ENCODE measurements around the gene B3GLCT.
"Not testable (repeated sequence)": the region's sequence is repeated elsewhere in the genome, so short reads cannot be mapped to it uniquely, and the experiment has no call there.

Gene B3GLCT

GRCh38 chr13:31199849-31200636 lies at the start of gene B3GLCT:
Gene B3GLCT (plus strand): TSS chr13:31199975. CDS start chr13:31200085, 110 bp downstream.
- no peak for DNase-seq (ENCODE audit: low read depth, low spot score)

DNA sequence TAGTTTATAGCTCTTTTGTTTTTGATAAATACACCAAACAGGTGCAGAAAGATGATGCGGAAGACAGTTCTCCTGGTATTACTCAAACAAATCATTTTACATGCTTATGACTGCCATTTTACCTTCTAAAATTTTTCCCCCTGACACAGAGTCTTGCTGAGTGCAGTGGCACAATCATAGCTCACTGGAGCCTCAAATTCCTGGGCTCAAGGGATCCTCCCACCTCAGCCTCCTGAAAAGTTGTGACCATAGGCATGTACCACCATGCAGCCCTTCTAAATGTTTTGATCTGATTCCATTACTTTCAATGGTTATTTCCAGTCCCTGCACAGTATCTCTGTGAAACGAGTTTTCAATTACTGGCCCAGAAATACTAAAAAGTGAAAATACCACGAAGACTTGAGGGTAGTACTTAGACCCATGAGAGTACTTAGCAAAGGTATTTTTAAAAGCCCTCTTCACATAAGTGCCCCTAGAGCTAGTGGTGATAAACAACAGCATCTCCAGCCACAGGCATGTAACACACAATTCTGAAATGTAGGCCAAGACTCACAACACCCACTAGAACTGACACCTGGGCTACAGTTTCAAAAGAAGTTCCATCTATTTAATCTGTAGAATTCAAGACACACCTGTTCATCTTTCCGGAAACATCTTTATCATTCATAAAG lies 49.3 kb upstream of the B3GLCT start:
- no peak for DNase-seq (ENCODE audit: low read depth, low spot score)

GRCh38 chr13:31151837-31152236 lies 47.9 kb upstream of the B3GLCT start:
- no peak for DNase-seq (ENCODE audit: low read depth, low spot score)

DNA sequence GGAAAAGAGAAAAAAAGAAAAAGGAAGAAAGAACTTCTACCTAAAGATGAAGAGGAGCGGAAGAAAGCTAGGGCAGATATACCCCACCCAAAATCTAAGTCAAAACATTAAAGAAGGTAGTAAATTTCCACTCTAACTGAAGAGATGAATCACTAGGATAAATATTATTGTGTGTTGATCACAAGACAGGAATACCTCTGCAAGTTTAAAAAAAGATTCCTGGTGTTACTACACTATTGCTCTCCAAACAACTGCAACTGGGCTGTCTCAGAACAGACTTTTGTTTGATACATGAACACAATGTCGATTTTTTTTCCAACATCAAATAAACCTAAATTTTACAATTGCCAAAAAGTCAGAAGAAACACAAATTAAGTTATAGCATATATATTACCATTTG lies 44.8 kb upstream of the B3GLCT start:
- no peak for DNase-seq (ENCODE audit: low read depth, low spot score)

DNA sequence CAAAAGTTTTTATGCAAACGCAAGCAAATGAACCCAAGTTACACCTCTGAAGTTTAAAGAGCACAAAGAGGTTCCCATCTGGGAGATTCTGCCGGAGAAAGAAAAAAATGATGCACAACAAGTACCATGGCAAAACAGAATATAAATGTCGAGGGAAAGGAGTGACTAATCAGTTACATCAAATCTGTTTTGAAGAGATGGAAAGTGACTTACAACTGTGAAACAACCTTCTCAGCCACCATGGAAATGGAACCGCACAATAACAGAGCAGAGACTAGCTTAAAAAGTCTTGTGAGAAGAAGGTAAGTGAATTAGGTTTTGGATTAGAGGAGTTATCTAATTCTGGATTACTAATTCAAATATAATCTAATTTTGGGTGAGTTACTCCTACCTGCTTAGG lies 40.5 kb upstream of the B3GLCT start:
- DNase-seq (ENCODE audit: low read depth, low spot score) = no peak

- no peak for DNase-seq (ENCODE audit: low read depth, low spot score)
Observed at GRCh38 chr13:31160857-31161556, 38.8 kb upstream of the B3GLCT start.

DNA sequence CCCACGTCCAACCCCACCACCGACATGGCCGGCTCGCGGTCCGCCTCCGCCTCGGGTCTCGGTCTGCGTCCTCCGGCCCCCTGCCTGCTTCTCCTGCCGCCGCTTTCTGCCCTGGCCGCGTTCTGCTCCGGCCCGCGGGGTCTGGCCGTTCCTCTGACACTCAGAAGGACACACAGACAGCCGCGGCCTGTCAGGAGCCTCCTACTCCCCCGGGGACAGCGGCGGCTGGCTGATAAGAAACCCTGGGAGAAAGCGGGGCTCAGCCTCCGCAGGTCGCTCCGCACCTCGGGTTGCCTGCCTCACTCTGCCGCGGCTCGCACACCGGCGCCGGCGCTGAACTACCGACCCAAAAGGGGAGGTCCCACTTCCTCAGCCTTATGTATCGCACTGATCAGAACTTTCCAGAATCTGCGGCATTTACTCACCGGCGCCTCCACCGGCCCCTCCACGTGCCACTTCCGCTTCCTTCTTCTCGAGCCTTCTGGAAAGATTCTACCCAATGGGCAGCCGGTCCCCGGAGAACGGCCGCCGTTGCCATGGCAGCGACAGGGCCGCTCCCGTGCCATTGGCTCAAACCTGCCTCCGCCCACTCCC lies 38.1 kb upstream of the B3GLCT start, which contains the start of gene HSPH1:
TSS of gene HSPH1 (minus strand) at position 348 of the 594 bp plus-strand sequence. CDS start at position 26, 322 bp downstream.
- DNase-seq (ENCODE audit: low read depth, low spot score) = peak; percentile 86

- DNase-seq (ENCODE audit: low read depth, low spot score) = peak; percentile 93
Observed at GRCh38 chr13:31162151-31163008, 37.4 kb upstream of the B3GLCT start.

- no peak for DNase-seq (ENCODE audit: low read depth, low spot score)
Observed at GRCh38 chr13:31166591-31166990, 33.2 kb upstream of the B3GLCT start.

DNA sequence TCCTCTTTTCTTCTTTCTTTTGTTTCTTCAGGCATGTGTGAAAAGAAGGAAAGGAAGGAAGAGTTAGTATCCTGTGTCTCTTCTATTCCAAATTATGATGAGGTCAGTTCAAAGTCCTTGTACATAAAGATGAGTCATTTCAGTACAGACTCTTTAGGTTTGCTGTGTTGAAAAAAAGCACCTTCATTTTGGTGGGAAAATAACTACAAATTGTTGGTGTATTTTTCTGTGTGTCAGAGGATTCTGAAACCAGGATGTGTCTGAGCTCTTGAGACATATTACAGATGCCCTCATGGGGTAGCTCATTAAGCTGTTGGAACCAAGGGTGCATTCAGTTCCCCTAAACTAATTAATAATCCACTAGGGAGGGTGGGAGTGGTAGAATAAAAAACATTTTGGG lies 32.3 kb upstream of the B3GLCT start:
- no peak for DNase-seq (ENCODE audit: low read depth, low spot score)

DNA sequence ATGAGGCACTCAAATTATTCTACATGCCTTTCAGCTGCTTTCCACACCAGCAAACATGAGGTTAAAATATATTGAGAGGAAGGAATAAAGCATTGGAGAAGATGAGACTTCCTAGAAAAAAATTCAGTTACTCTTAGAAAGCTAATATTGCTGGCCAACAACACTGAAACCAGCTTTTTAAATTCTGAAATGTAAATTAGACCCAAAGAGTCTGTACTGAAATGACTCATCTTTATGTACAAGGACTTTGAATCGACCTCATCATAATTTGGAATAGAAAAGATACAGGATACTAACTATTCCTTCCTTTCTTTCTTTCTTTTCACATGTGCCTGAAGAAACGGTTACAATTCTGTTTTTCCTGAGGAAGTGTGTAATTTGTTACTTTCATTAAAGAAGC lies 31.6 kb upstream of the B3GLCT start:
- no peak for DNase-seq (ENCODE audit: low read depth, low spot score)

GRCh38 chr13:31168736-31169135 lies 31.0 kb upstream of the B3GLCT start:
- DNase-seq (ENCODE audit: low read depth, low spot score) = no peak

- no peak for DNase-seq (ENCODE audit: low read depth, low spot score)
Observed at GRCh38 chr13:31172001-31172400, 27.8 kb upstream of the B3GLCT start.

DNA sequence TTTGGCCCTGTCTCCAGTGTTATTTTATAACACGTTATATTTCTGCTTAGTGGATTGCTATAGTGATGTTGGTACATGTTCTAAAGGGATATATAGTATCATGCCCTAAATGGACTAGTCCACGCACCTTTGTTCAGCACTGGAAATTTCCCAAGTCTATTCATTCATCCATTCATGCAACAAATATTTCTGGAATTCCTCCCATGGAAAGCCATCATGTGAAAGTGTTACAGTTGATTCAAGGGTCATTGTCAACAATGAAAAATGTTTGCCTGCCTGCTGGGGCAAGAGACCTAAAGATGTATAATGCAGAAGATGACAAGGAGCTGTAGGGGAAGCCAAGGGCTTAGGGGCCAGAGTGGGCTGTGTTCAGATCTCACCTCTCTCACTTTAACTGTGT lies 27.2 kb upstream of the B3GLCT start:
- no peak for DNase-seq (ENCODE audit: low read depth, low spot score)

GRCh38 chr13:31174018-31174417 lies 25.8 kb upstream of the B3GLCT start:
- DNase-seq (ENCODE audit: low read depth, low spot score) = no peak

DNA sequence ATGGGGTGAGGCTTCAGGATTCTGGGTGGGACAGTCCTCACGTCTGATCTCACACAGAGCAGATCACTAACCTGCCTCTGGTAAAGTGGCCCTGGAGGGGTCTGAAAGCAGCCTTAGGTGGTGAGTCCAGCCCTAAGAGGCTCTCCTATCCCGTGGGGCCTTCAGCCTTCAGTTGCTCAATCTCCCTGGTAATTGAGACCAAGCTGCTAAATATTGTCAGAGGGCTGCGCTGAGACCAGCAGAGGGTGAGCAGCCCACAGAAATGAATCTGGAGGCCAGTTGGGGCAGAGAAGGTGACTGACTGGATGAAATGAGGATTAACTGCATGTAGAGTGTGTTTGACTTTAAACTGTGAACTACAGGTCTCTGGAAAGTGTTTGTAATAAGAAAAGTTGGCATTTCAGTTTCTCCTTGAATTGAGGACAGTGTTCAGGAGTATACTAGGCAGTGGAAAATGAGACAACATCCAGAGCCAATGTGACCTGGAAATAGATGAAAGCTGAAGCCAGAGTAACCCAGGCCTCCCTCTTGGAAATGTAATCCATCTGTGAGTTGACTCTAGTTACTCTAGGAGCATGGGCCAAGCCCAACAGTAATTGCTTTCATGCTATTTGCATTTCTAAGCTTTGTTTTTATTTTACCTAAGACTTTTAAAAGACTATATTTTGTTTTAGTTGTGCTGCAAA lies 23.8 kb upstream of the B3GLCT start:
- DNase-seq (ENCODE audit: low read depth, low spot score) = no peak

DNA sequence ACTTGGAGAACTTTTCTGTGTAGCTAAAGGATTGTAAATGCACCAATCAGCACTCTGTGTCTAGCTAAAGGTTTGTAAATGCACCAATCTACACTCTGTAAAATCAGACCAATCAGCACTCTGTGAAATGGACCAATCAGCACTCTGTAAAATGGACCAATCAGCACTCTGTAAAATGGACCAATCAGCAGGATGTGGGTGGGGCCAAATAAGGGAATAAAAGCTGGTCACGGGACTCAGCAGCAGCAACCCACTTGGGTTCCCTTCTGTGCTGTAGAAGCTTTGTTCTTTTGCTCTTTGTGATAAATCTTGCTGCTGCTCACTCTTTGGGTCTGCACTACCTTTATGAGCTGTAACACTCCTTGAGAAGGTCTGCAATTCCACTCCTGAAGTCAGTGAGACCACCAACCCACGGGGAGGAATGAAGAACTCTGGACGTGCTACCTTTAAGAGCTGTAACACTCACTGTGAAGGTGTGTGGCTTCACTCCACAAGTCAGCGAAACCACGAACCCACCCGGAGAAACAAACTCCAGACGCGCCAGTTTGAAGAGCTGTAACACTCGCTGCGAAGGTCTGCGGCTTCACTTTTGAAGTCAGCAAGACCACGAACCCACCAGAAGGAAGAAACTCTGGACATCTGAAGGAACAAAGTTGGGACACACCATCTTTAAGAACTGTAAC lies 21.8 kb upstream of the B3GLCT start:
- not testable (repeated sequence) for DNase-seq (ENCODE audit: low read depth, low spot score)

GRCh38 chr13:31179241-31179640 lies 20.5 kb upstream of the B3GLCT start:
- no peak for DNase-seq (ENCODE audit: low read depth, low spot score)

DNA sequence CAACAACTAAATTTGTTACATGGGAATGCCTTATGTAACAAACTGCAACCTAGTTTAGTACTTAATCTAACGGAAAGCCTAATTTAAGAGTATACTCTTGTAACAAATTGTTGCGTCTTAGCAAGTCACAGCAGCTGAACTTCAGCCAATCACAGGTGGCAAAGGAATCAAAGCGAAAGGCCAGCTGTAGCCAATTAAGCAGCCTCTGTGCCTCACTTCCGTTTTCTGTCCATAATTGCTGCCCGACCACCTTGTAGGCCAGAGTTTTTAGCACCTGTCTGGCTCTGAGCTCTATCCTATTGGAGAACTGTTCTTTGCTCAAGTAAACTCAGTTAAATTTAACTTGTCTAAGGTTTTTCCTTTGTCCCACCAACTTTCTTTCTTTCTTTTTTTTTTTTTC lies 20.0 kb upstream of the B3GLCT start:
- no peak for DNase-seq (ENCODE audit: low read depth, low spot score)

DNA sequence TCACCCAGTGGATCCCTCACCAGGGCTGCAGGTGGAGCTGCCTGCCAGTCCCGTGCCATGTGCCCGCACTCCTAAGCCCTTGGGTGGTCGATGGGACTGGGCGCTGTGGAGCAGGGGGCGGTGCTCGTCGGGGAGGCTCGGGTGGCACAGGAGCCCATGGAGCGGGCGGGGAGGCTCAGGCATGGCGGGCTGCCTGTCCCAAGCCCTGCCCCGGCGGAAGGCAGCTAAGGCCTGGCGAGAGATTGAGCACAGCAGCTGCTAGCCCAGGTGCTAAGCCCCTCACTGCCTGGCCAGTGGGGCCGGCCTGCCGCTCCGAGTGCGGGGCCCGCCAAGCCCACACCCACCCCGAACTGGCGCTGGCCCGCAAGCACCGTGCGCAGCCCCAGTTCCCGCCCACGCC lies 16.8 kb upstream of the B3GLCT start:
- DNase-seq (ENCODE audit: low read depth, low spot score) = no peak

Measured in iPS DF 19.7 (cell line).